HCT116 (cell line): Measurements from ENCODE around the gene ETAA1. TPM values are rescaled to one million over a fixed set of nuclear protein-coding genes. Genes with fewer than 3 reads are reported as not detected.

ENCODE experiments used
- ATAC-seq: fragments of 200-7000 bp; cut with Tn5 transposase; 2 replicates; pipeline ENCODE4 v1.9.1; 2020; ENCODE audit warnings: mild to moderate bottlenecking, moderate library complexity
- BruUV-seq: library from RNA; stranded (reverse); fragments of 400-500 nt; replicated peaks from 2 replicates; lab custom pipeline; 2021; lab: Mats Ljungman, UMichigan
- CTCF ChIA-PET: fragments of 300-600 bp; sonication (Branson Sonifier 250); formaldehyde crosslinking; loops from one replicate; lab custom pipeline; 2021; ENCODE audit warnings: antibody characterized with exemption; lab: Charles Lee
- POLR2A ChIA-PET: fragments of 300-600, 350-600 bp; sonication (Branson Sonifier 250); formaldehyde crosslinking; loops from one replicate; lab custom pipeline; 2021; ENCODE audit warnings: antibody characterized with exemption; lab: Charles Lee
- RAD21 ChIA-PET, 2 experiments: fragments of 300-600 bp; sonication (Branson Sonifier 250); formaldehyde crosslinking; loops; one replicate each; lab custom pipeline; 2023; ENCODE audit warnings: low total read pairs in 2 of 2; ENCODE audit not compliant: uncharacterized antibody in 2 of 2, unreplicated experiment in 2 of 2, low non-redundant PET in 1 of 2; lab: Charles Lee
- DNase-seq: peaks from one replicate; pipeline ENCODE4 v3.0.0-alpha.2; 2010; ENCODE audit warnings: low read depth, low spot score
- H2AFZ ChIP-seq: fragments of 200-600 bp; shearing (Covaris generic), sonication (generic); 2 replicates; pipeline ENCODE4 v1.6.1; 2017; ENCODE audit warnings: low read depth, mixed run types, mixed read lengths, antibody characterized with exemption, low read length; ENCODE audit not compliant: poor library complexity, severe bottlenecking
- H3K27ac ChIP-seq: 2 replicates; pipeline ENCODE4 v1.5.1; 2012; ENCODE audit warnings: low read depth, low read length
- H3K27me3 ChIP-seq: fragments of 200-600 bp; sonication (generic); 2 replicates; pipeline ENCODE4 v1.6.1; 2016; ENCODE audit warnings: mixed run types, low read length, mixed read lengths; ENCODE audit not compliant: insufficient read depth
- H3K36me3 ChIP-seq, 2 experiments: fragments of 200-500 bp in 1 of 2; fragments of 200-600 bp in 1 of 2; sonication (Bioruptor generic) in 1 of 2; sonication (generic) in 1 of 2; 2 replicates each; pipeline versions ENCODE4 v1.5.1 to v1.6.1; 2014 to 2016; ENCODE audit warnings: low read length in 2 of 2, inconsistent platforms in 1 of 2, mixed read lengths in 1 of 2, mixed run types in 1 of 2; ENCODE audit not compliant: insufficient read depth in 2 of 2, control insufficient read depth in 1 of 2
- H3K4me1 ChIP-seq, 2 experiments: fragments of 200-600 bp in 1 of 2; sonication (generic) in 1 of 2; 2 replicates each; pipeline versions ENCODE4 v1.5.1 to v1.6.1; 2012 to 2017; ENCODE audit warnings: low read length in 2 of 2, inconsistent platforms in 1 of 2, mild to moderate bottlenecking in 1 of 2, mixed read lengths in 1 of 2, mixed run types in 1 of 2, moderate library complexity in 1 of 2; ENCODE audit not compliant: insufficient read depth in 2 of 2, control insufficient read depth in 1 of 2
- H3K4me2 ChIP-seq: fragments of 200-600 bp; sonication (generic); 2 replicates; pipeline ENCODE4 v1.6.1; 2017; ENCODE audit warnings: mixed run types, low read length, mixed read lengths
- H3K4me3 ChIP-seq, 2 experiments: fragments of 200-600 bp in 1 of 2; sonication (generic) in 1 of 2; replicated peaks in 1 of 2; 2 replicates each; pipeline ENCODE4 v1.5.1; 2011 to 2016; ENCODE audit warnings: low read length in 2 of 2, control low read depth in 1 of 2, low read depth in 1 of 2, mild to moderate bottlenecking in 1 of 2, mixed read lengths in 1 of 2, mixed run types in 1 of 2
- H3K79me2 ChIP-seq: fragments of 200-600 bp; sonication (generic); 2 replicates; pipeline ENCODE4 v1.6.1; 2017; ENCODE audit warnings: mild to moderate bottlenecking, mixed run types, low read length, moderate library complexity, mixed read lengths; ENCODE audit not compliant: insufficient read depth
- H3K9ac ChIP-seq: fragments of 200-600 bp; sonication (generic); 2 replicates; pipeline ENCODE4 v1.6.1; 2016; ENCODE audit warnings: low read length, mixed read lengths
- H3K9me2 ChIP-seq: fragments of 200-600 bp; sonication (generic), shearing (Covaris generic); 2 replicates; pipeline ENCODE4 v1.6.1; 2017; ENCODE audit warnings: mixed run types, mild to moderate bottlenecking, moderate library complexity; ENCODE audit not compliant: insufficient read depth
- H3K9me3 ChIP-seq, 2 experiments: fragments of 200-500 bp in 1 of 2; fragments of 200-600 bp in 1 of 2; sonication (Bioruptor generic) in 1 of 2; sonication (generic) in 1 of 2; 2 replicates each; pipeline ENCODE4 v1.6.1; 2014 to 2017; ENCODE audit warnings: low read length in 2 of 2, mixed read lengths in 2 of 2, inconsistent platforms in 1 of 2, low read depth in 1 of 2, mild to moderate bottlenecking in 1 of 2, mixed run types in 1 of 2, moderate library complexity in 1 of 2; ENCODE audit not compliant: control insufficient read depth in 1 of 2, insufficient read depth in 1 of 2
- H4K20me1 ChIP-seq: fragments of 200-600 bp; sonication (generic), shearing (Covaris generic); 2 replicates; pipeline ENCODE4 v1.6.1; 2017; ENCODE audit warnings: mixed run types, mild to moderate bottlenecking, moderate library complexity; ENCODE audit not compliant: insufficient read depth
- ATF3 ChIP-seq: IDR thresholded peaks from 2 replicates; pipeline ENCODE4 v1.6.1; 2012
- CBX3 ChIP-seq: IDR thresholded peaks from 2 replicates; pipeline ENCODE4 v1.6.1; 2012; ENCODE audit warnings: low read depth
- CEBPB ChIP-seq: IDR thresholded peaks from 2 replicates; pipeline ENCODE4 v1.6.1; 2012; ENCODE audit warnings: low read depth
- CTCF ChIP-seq, 3 experiments: fragments of 200-600 bp in 1 of 3; sonication (generic) in 1 of 3; IDR thresholded peaks in 2 of 3; conservative IDR thresholded peaks in 1 of 3; 2 replicates each; pipeline ENCODE4 v1.5.1; 2012 to 2017; ENCODE audit warnings: low read depth in 2 of 3, low read length in 2 of 3, antibody characterized with exemption in 1 of 3, borderline replicate concordance in 1 of 3, control low read depth in 1 of 3, mild to moderate bottlenecking in 1 of 3, mixed read lengths in 1 of 3, mixed run types in 1 of 3, moderate library complexity in 1 of 3; ENCODE audit not compliant: insufficient read depth in 1 of 3
- ELF1 ChIP-seq: IDR thresholded peaks from 2 replicates; pipeline ENCODE4 v1.6.1; 2012; ENCODE audit warnings: low read depth, borderline replicate concordance
- EZH2 ChIP-seq: fragments of 200-600 bp; sonication (generic); IDR thresholded peaks from 2 replicates; pipeline ENCODE4 v1.6.1; 2017; ENCODE audit warnings: antibody characterized with exemption, mixed run types
- FOSL1 ChIP-seq: IDR thresholded peaks from 2 replicates; pipeline ENCODE4 v1.6.1; 2012; ENCODE audit warnings: low read depth
- JUND ChIP-seq: IDR thresholded peaks from 2 replicates; pipeline ENCODE4 v1.6.1; 2012
- POLR2A ChIP-seq: IDR thresholded peaks from 2 replicates; pipeline ENCODE4 v1.7.0; 2011; ENCODE audit warnings: borderline replicate concordance; ENCODE audit not compliant: insufficient read depth, insufficient read length; ENCODE audit errors: extremely low read depth
- REST ChIP-seq: IDR thresholded peaks from 2 replicates; pipeline ENCODE4 v1.6.1; 2012; ENCODE audit warnings: low read depth
- SIN3A ChIP-seq: IDR thresholded peaks from 2 replicates; pipeline ENCODE4 v1.6.1; 2012; ENCODE audit warnings: low read depth
- SP1 ChIP-seq: IDR thresholded peaks from 2 replicates; pipeline ENCODE4 v1.6.1; 2012; ENCODE audit warnings: low read depth
- SRF ChIP-seq: IDR thresholded peaks from 2 replicates; pipeline ENCODE4 v1.6.1; 2012; ENCODE audit warnings: low read depth
- YY1 ChIP-seq: IDR thresholded peaks from 2 replicates; pipeline ENCODE4 v1.6.1; 2011; ENCODE audit warnings: low read length, low read depth, moderate library complexity, mild to moderate bottlenecking; ENCODE audit not compliant: insufficient replicate concordance; ENCODE audit errors: extremely low read depth
- ZBTB33 ChIP-seq: IDR thresholded peaks from 2 replicates; pipeline ENCODE4 v1.6.1; 2011; ENCODE audit warnings: mild to moderate bottlenecking, low read length, moderate library complexity; ENCODE audit not compliant: insufficient replicate concordance; ENCODE audit errors: extremely low read depth
- ZFX ChIP-seq: fragments of 450-650 bp; IDR thresholded peaks from 2 replicates; pipeline ENCODE4 v1.6.1; 2017
- ZNF274 ChIP-seq: fragments of 200-500 bp; sonication (Bioruptor generic); IDR thresholded peaks from 2 replicates; pipeline ENCODE4 v1.6.1; 2014; ENCODE audit warnings: mild to moderate bottlenecking, low read depth, low read length, inconsistent platforms
- intact Hi-C: fragments of 100-400 bp; cut with micrococcal nuclease; formaldehyde crosslinking; loops from 2 replicates; pipeline ENCODE4 v1.10.0; 2022
- total RNA-seq: library from RNA; stranded (reverse); gene quantifications from one replicate; pipeline ENCODE4 v1.2.1, GENCODE V29; 2021; ENCODE audit not compliant: unreplicated experiment

ETAA1 gene
- total RNA-seq, 1 experiment from 2014 or later, result 9.6 TPM

- TF ChIP-seq POLR2A (no peak), ZNF274 (no peak), FOSL1 (no peak), CBX3 (no peak), JUND (no peak), ATF3 (no peak), YY1 (no peak), REST (no peak), CEBPB (no peak), ELF1 (no peak), CTCF (IDR thresholded peaks at IDR 0.05 in 2 of 3, conservative IDR thresholded peaks at IDR 0.05 in 1 of 3; ENCODE audit: borderline replicate concordance in 1 of 3, insufficient read depth in 1 of 3, low read depth in 2 of 3, low read length in 2 of 3) (no peak), EZH2 (no peak), ZBTB33 (no peak), ZFX (no peak), SP1 (no peak), SIN3A (no peak), SRF (no peak)
- ChIA-PET RAD21 (no interaction called here), CTCF (no interaction called here), POLR2A (no interaction called here)
- no TSS peak for BruUV-seq
- no peaks in the 10 kb centered on the region for H3K79me2 ChIP-seq
- no peak overlapping the region for H3K9ac ChIP-seq
- H3K27ac ChIP-seq, result no peak overlapping the region
- no peaks in the 10 kb centered on the region for H3K27me3 ChIP-seq
- no peaks in the 10 kb centered on the region for H3K4me1 ChIP-seq
- no peak overlapping the region for H2AFZ ChIP-seq
- no peaks in the 10 kb centered on the region for H3K36me3 ChIP-seq
- ATAC-seq, result no peak
- H3K4me3 ChIP-seq, result no peak overlapping the region
- intact Hi-C loops, result no loop called here
- no peaks in the 10 kb centered on the region for H3K9me2 ChIP-seq
- H3K9me3 ChIP-seq, result no peaks in the 10 kb centered on the region
- H4K20me1 ChIP-seq, result no peaks in the 10 kb centered on the region
- no peak for DNase-seq
- no peak overlapping the region for H3K4me2 ChIP-seq
Measured at GRCh38 chr2:67384123-67384822, 12.9 kb upstream of the ETAA1 start.
